Measurements from ENCODE around the gene PRKCQ. TPM values are rescaled to one million over a fixed set of nuclear protein-coding genes. Genes with fewer than 3 reads are reported as not detected.
"Not testable (repeated sequence)": the region's sequence is repeated elsewhere in the genome, so short reads cannot be mapped to it uniquely, and the experiment has no call there.

The PRKCQ gene
- total RNA-seq, 1 experiment from 2014 or later: 0.27 TPM

DNA sequence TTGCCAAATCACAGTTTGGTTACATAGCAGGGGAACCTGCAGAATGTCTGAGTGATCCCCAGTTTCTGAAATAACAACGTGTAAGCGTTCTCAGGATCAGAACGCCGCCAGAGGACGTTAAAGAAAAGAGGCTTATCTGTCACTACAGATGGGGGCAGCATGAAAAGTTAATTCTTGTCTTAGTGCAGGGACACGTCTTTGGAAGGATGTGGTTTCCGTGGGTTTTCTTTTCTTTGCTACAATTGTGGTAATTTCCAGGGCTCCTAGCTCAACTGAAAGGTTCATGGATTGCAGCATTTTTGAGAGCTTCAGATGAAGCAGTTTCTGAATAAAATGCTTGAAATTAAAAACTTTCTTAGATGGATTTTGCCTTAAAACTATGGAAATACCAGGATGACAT, 106.6 kb downstream of the PRKCQ start:
- in situ Hi-C loops (cut with HindIII; ENCODE audit: low sequenced_read_pairs): no loop called here
- DNase-seq (ENCODE audit: low spot score): no peak

DNA sequence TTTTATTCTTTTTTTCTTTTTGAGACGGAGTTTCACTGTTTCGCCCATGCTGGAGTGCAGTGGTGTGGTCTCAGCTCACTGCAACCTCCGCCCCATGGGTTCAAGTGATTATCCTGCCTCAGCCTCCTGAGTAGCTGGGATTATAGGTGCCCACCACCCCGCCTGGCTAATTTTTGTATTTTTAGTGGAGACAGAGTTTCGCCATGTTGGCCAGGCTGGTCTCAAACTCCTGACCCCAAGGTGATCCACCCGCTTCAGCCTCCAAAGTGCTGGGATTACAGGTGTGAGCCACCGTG, 107.4 kb downstream of the PRKCQ start:
- in situ Hi-C loops (cut with HindIII; ENCODE audit: low sequenced_read_pairs); DNase-seq (ENCODE audit: low spot score): not testable (repeated sequence)

- in situ Hi-C loops (cut with HindIII; ENCODE audit: low sequenced_read_pairs): no loop called here
- DNase-seq (ENCODE audit: low spot score): no peak
Measured at GRCh38 chr10:6470894-6471618, 109.0 kb downstream of the PRKCQ start.

GRCh38 chr10:6469661-6470060, 110.4 kb downstream of the PRKCQ start:
- in situ Hi-C loops (cut with HindIII; ENCODE audit: low sequenced_read_pairs): no loop called here

DNA sequence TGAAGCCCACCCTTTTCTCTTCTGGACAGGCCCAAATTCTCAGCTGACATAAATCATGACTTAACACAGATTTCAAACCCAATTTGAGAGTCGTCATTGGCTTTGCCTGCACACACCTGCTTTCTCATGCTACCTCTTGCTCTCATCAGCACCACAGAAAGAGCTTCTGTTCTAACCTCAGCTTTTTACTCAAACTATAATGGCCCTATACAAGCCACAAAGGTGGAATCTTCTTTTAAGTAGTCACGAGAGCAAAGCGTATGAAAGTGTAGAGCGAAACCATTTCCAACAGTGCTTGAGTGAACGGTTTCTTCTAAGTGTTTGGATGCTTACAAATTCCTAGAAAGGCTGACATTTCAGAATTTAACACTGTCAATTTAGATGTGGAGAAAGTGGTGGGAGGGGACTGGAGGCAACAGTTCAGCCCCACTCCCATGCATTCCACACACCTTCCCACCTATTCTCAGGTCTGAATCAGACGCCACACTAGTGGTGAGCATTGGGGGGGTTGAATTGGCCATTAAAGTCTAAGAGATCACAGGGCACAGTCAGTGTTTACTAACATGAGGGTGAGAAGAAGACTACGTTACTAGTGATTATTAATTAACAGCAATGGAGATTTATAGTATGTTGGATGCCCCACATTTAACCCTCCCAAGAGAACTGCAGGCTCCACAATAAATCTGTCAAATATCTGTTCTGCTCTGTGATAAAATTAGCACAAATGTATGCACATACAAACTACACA, 114.0 kb downstream of the PRKCQ start:
- no peak for DNase-seq (ENCODE audit: low spot score)
- in situ Hi-C loops (cut with HindIII; ENCODE audit: low sequenced_read_pairs): no loop called here

More at GRCh38 chr10:6469661-6470060, 110.4 kb downstream of the PRKCQ start:
- DNase-seq (ENCODE audit: low spot score): no peak

DNA sequence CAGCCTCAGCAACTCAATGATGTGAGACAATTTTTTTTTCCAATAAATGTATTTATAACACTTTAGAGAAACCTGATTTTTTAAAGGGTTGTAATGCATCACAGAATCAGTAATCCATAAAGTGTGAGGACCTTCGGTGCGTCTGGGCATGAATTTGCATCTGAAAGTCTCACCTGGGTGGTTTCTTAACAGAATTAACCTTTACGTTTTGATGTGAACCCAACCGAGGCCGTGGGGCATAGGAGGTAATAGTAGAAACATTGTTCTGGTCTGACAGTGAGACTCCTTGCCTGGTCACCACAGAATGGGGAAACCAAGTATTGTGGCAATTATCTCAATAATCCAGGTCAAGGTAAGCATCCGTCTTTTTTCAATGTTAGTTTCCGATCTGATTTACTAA, 114.6 kb downstream of the PRKCQ start:
- no peak for DNase-seq (ENCODE audit: low spot score)
- in situ Hi-C loops (cut with HindIII; ENCODE audit: low sequenced_read_pairs): no loop called here

GRCh38 chr10:6464862-6465430, 115.1 kb downstream of the PRKCQ start:
- DNase-seq (ENCODE audit: low spot score): no peak
- in situ Hi-C loops (cut with HindIII; ENCODE audit: low sequenced_read_pairs): no loop called here

DNA sequence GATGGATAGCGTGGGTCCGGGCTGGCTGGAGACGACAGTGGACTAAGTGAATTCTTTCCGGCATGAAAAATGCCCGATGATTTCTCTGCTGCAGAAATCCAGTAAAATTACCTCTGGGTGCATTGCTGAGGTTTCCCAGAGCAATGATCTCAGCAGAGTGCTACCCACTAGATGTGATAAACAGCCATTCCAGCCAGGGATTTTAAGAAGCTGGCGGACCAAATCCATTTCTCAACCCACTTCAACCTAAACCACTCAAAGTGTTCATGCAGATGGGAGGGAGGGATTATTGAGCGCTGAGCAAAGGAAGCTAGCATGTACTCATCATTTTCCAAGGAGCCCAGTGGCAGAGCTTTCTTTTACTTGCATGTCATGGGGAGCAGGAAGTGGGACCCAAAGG, 116.7 kb downstream of the PRKCQ start:
- no peak for DNase-seq (ENCODE audit: low spot score)
- in situ Hi-C loops (cut with HindIII; ENCODE audit: low sequenced_read_pairs): no loop called here

DNA sequence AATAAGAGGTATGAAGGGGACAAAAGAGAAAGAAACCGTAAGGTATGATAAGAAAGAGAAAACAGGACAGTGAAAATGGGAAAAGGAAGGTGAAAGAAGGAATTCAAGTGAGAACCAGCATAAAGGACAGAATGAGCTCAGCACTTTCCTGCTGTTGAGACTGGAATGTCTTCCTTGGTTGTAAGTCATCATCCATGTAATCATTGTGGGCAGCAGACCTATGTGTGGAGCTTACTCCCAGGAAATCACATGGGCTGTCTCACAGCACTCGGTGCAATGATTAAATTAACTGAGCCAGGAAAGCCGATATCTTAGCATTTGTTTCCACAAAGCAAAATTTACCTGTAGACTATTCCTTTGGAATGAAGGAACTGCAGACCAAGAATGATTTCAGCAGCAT, 118.1 kb downstream of the PRKCQ start:
- DNase-seq (ENCODE audit: low spot score): no peak
- in situ Hi-C loops (cut with HindIII; ENCODE audit: low sequenced_read_pairs): no loop called here

- DNase-seq (ENCODE audit: low spot score): no peak
- in situ Hi-C loops (cut with HindIII; ENCODE audit: low sequenced_read_pairs): no loop called here
Measured at GRCh38 chr10:6460861-6461409, 119.1 kb downstream of the PRKCQ start.

GRCh38 chr10:6458814-6459213, 121.3 kb downstream of the PRKCQ start:
- no peak for DNase-seq (ENCODE audit: low spot score)
- in situ Hi-C loops (cut with HindIII; ENCODE audit: low sequenced_read_pairs): no loop called here

DNA sequence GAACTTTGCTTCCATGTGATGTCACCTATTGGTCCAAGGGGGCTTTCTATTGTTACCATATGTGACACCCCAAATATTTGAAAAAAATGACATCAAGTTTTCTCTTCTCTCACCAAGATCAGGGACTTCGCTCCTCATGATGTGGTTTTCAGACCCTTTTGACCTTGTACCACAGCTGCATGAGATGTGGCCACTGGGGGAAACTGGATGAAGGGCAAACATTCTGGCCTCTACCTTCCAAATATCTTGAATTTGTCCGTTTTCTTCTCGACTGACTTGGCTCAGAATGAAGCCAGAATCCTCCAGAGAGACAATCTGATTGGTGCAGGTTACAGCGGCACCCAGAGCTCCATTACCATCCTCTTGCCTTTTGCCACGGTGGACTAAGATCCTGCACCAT, 122.7 kb downstream of the PRKCQ start:
- in situ Hi-C loops (cut with HindIII; ENCODE audit: low sequenced_read_pairs): no loop called here
- DNase-seq (ENCODE audit: low spot score): no peak

- no peak for DNase-seq (ENCODE audit: low spot score)
- in situ Hi-C loops (cut with HindIII; ENCODE audit: low sequenced_read_pairs): no loop called here
Measured at GRCh38 chr10:6456067-6456466, 124.0 kb downstream of the PRKCQ start.

DNA sequence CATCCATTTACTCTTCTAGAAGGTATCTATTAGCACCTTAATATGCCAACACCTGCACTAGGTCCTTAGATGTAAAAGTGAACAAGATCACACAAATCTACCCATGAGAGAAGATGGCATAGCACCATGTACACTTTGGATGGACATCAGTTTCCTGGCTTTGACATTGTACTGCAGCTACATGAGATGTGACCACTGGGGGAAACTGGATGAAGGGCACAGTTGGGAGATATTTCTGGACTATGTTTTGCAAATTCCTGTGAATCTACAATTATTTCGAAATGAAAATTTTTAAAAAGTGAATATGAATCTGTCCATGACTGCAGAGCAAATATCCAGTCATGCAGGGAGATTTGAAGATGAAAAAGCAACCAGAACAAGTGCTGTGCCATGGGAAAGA, 124.5 kb downstream of the PRKCQ start:
- DNase-seq (ENCODE audit: low spot score): no peak
- in situ Hi-C loops (cut with HindIII; ENCODE audit: low sequenced_read_pairs): no loop called here

DNA sequence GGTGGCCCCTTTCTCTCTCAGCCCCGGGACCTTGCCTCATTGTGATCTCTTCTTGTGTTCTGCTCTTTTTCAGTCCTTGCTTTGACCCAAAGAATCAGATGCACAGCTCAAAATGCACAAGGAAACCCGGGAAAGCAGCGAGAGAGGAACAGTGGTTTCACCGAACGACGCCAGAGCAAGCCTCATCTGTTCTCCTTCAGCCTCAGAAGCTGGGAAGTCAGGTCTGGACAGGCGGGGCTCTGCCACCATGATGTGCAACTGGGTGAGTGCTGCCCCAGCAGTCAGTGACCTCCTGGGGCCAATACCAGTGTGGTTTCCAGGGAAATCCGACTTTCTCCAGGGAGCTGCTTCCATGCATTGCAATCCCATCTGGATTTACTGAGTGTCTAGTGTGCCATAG, 133.4 kb downstream of the PRKCQ start:
- in situ Hi-C loops (cut with HindIII; ENCODE audit: low sequenced_read_pairs): no loop called here
- no peak for DNase-seq (ENCODE audit: low spot score)

- in situ Hi-C loops (cut with HindIII; ENCODE audit: low sequenced_read_pairs): no loop called here
- DNase-seq (ENCODE audit: low spot score): peak; percentile 40
Measured at GRCh38 chr10:6445671-6446316, 134.3 kb downstream of the PRKCQ start.

DNA sequence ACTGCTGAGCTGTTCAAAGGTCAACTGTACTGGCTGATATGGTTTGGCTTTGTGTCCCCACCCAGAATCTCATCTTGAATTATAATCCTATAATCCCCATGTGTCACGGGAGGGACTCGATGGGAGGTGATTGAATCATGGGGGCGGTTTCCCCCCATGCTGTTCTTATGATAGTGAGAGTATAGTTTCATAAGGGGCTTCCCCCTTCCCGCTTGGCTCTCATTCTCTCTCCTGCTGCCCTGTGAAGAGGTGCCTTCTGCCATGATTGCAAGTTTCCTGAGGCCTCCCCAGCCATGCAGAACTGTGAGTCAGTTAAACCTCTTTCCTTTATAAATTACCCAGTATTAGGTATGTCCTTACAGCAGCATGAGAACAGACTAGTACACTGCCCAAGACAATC, 140.2 kb downstream of the PRKCQ start:
- in situ Hi-C loops (cut with HindIII; ENCODE audit: low sequenced_read_pairs); DNase-seq (ENCODE audit: low spot score): not testable (repeated sequence)

DNA sequence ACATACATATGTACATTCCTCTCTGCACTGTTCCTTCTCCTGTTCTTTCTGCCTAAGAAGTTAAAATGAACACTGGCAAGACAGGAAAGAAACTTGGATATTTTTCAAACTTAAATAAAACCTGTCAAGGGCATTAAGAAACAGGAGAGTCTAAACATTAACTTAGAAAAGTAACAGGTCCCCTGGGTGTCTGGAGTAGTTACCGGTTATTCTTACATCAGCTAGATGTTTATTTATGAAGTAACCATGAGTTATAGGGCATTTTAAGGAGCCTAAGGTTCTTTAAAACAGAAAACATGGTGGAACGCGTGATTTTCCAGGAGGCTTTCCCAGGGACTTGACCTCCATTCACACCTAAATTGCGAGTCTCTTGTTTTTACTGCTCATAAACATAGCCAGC, 148.2 kb downstream of the PRKCQ start:
- no peak for DNase-seq (ENCODE audit: low spot score)
- in situ Hi-C loops (cut with HindIII; ENCODE audit: low sequenced_read_pairs): no loop called here

- in situ Hi-C loops (cut with HindIII; ENCODE audit: low sequenced_read_pairs): no loop called here
- DNase-seq (ENCODE audit: low spot score): no peak
Measured at GRCh38 chr10:6431186-6431585, 148.9 kb downstream of the PRKCQ start.

DNA sequence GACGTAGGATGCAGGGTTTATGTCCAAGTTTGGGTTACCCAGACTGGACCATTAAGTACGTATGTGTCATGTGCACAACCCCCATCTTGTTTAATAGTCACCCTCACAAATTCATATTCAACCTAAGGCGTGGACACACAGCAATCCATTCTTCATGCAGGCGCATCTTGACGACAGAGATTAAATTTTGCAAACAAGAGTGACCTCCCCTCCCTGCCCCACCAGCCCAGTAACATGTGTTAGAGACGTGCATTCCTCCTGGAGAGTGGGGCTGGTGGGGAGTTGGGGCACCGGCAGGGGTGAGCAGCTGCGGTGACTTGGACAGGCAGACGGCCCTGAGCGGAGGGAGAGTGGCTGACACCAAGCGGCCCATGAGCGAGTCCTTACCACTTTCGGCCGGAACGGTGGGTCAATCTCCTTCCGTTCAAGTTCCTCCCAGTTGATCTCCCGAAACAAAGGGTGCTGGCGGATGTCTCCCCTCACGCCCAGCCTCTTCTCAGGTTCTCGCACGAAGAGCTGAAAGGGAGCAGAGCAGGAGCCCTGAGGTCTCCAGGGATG, 149.6 kb downstream of the PRKCQ start:
- in situ Hi-C loops (cut with HindIII; ENCODE audit: low sequenced_read_pairs): no loop called here
- no peak for DNase-seq (ENCODE audit: low spot score)
